Epidermal melanocyte (primary cell): ENCODE results near the gene MRGPRX4.

Experiments used
- DNase-seq: peaks from one replicate; pipeline ENCODE4 v3.0.0; 2011; ENCODE audit warnings: low spot score; ENCODE audit not compliant: insufficient read length

Gene MRGPRX4

GRCh38 chr11:18209058-18209457 is 36.4 kb downstream of the MRGPRX4 start:
- no peak for DNase-seq

- no peak for DNase-seq
These were observed 48.7 kb downstream of the MRGPRX4 start for GRCh38 chr11:18221274-18221876.

- no peak for DNase-seq
These were observed 50.3 kb downstream of the MRGPRX4 start for GRCh38 chr11:18222814-18223421.
